ENCODE data around the gene GPR34.

Gene GPR34

GRCh38 chrX:41692162-41692749, 3.5 kb downstream of the GPR34 start:
- H3K4me3 ChIP-seq (ENCODE audit: control insufficient read depth, low read depth, low read length), result no peak overlapping the region
- no peak for TF ChIP-seq CTCF (conservative IDR thresholded peaks at IDR 0.05; ENCODE audit: control insufficient read depth, insufficient read depth, low read depth, low read length)
- DNase-seq (ENCODE audit: low read depth), result peak; percentile 84

GRCh38 chrX:41693024-41693423, 4.3 kb downstream of the GPR34 start:
- no peak for TF ChIP-seq CTCF (conservative IDR thresholded peaks at IDR 0.05; ENCODE audit: control insufficient read depth, insufficient read depth, low read depth, low read length)
- H3K4me3 ChIP-seq (ENCODE audit: control insufficient read depth, low read depth, low read length), result no peak overlapping the region
- no peak for DNase-seq (ENCODE audit: low read depth)

DNA sequence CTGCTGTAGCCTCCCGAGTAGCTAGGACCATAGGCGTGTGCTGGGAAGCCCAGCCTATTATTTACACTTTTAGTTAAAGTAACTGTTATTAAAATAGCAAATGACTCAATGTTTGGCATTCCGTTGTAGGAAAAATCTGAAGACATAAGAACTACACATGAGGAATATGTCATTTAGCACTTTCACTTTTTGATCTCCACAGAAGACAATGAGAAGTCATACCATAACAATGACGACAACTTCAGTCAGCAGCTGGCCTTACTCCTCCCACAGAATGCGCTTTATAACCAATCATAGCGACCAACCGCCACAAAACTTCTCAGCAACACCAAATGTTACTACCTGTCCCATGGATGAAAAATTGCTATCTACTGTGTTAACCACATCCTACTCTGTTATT, 6.7 kb downstream of the GPR34 start:
- H3K4me3 ChIP-seq (ENCODE audit: control insufficient read depth, low read depth, low read length), result no peak overlapping the region
- no peak for TF ChIP-seq CTCF (conservative IDR thresholded peaks at IDR 0.05; ENCODE audit: control insufficient read depth, insufficient read depth, low read depth, low read length)
- peak; percentile 17 for DNase-seq (ENCODE audit: low read depth)

DNA sequence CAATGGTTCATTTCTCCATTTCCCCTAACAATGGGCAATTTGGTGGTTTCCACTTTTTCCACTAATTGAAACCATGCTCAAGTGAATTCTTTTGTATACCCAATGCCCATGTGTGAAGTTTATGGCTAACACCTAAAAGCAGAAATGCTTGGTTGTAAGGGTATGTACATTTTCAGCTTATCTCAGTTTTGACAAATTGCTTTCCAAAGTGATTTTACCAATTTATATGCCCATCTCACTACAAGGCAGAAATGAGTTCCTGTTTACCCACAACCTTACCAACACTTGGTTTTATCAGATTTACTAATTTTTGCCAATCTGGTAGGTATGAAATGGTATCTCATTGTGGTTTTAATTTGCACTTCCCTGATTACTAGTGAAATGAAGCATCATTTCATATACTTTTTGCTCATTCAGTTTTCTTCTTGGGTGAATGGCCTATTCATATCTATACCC, 14.8 kb downstream of the GPR34 start:
- DNase-seq (ENCODE audit: low read depth), result no peak
- no peak for TF ChIP-seq CTCF (conservative IDR thresholded peaks at IDR 0.05; ENCODE audit: control insufficient read depth, insufficient read depth, low read depth, low read length)

GRCh38 chrX:41705042-41705441, 16.3 kb downstream of the GPR34 start:
- DNase-seq (ENCODE audit: low read depth), result no peak
- no peak overlapping the region for H3K4me3 ChIP-seq (ENCODE audit: control insufficient read depth, low read depth, low read length)
- TF ChIP-seq CTCF (conservative IDR thresholded peaks at IDR 0.05; ENCODE audit: control insufficient read depth, insufficient read depth, low read depth, low read length), result no peak

More for the DNA sequence above, 14.8 kb downstream of the GPR34 start:
- H3K4me3 ChIP-seq (ENCODE audit: control insufficient read depth, low read depth, low read length), result no peak overlapping the region

- DNase-seq (ENCODE audit: low read depth), result no peak
- no peak for TF ChIP-seq CTCF (conservative IDR thresholded peaks at IDR 0.05; ENCODE audit: control insufficient read depth, insufficient read depth, low read depth, low read length)
- H3K4me3 ChIP-seq (ENCODE audit: control insufficient read depth, low read depth, low read length), result no peak overlapping the region
Measured at GRCh38 chrX:41705680-41706374, 17.1 kb downstream of the GPR34 start.
